Effector memory CD4-positive, alpha-beta T cell (primary cell): ENCODE data around the gene MYLK4.

Experiments
- DNase-seq, 3 donors: peaks; one replicate each; pipeline ENCODE4 v3.0.0-alpha.2; 2020
- H3K27ac ChIP-seq: 2 replicates; pipeline ENCODE4 v1.7.0; 2013; ENCODE audit warnings: mild to moderate bottlenecking, low read length, moderate library complexity; ENCODE audit not compliant: insufficient read depth, poor library complexity, severe bottlenecking
- H3K27me3 ChIP-seq: replicated peaks from 2 replicates; pipeline ENCODE4 v1.7.0; 2013; ENCODE audit warnings: mild to moderate bottlenecking, low read length; ENCODE audit not compliant: insufficient read depth, control insufficient read depth, poor library complexity, severe bottlenecking
- H3K36me3 ChIP-seq: 2 replicates; pipeline ENCODE4 v1.7.0; 2013; ENCODE audit warnings: mild to moderate bottlenecking, low read length, moderate library complexity; ENCODE audit not compliant: control insufficient read depth, insufficient read depth
- H3K4me1 ChIP-seq: 2 replicates; pipeline ENCODE4 v1.7.0; 2013; ENCODE audit warnings: low read length, mild to moderate bottlenecking; ENCODE audit not compliant: control insufficient read depth, insufficient read depth, poor library complexity, severe bottlenecking
- H3K4me3 ChIP-seq: 2 replicates; pipeline ENCODE4 v1.7.0; 2013; ENCODE audit warnings: low read length, low read depth, mild to moderate bottlenecking; ENCODE audit not compliant: insufficient read depth, poor library complexity, severe bottlenecking
- H3K9me3 ChIP-seq: 2 replicates; pipeline ENCODE4 v1.7.0; 2013; ENCODE audit warnings: mild to moderate bottlenecking, low read length, moderate library complexity; ENCODE audit not compliant: control insufficient read depth

Gene MYLK4

GRCh38 chr6:2653369-2654032, 97.2 kb downstream of the MYLK4 start:
- H3K4me3 ChIP-seq = no peak overlapping the region
- H3K4me1 ChIP-seq = no peaks in the 10 kb centered on the region
- no peaks in the 10 kb centered on the region for H3K9me3 ChIP-seq
- DNase-seq = no peak
- no peak overlapping the region for H3K27ac ChIP-seq
- H3K27me3 ChIP-seq = no peaks in the 10 kb centered on the region
- no peaks in the 10 kb centered on the region for H3K36me3 ChIP-seq

GRCh38 chr6:2652611-2653010, 98.1 kb downstream of the MYLK4 start:
- Histone ChIP-seq H3K9me3 (no peaks in the 10 kb centered on the region), H3K27me3 (no peaks in the 10 kb centered on the region), H3K4me1 (no peaks in the 10 kb centered on the region), H3K27ac (no peak overlapping the region), H3K36me3 (no peaks in the 10 kb centered on the region), H3K4me3 (no peak overlapping the region)
- DNase-seq = no peak

- no peaks in the 10 kb centered on the region for H3K36me3 ChIP-seq
- no peak overlapping the region for H3K4me3 ChIP-seq
- H3K4me1 ChIP-seq = no peaks in the 10 kb centered on the region
- H3K27ac ChIP-seq = no peak overlapping the region
- H3K9me3 ChIP-seq = no peaks in the 10 kb centered on the region
- no peaks in the 10 kb centered on the region for H3K27me3 ChIP-seq
- DNase-seq = no peak
These were observed 98.8 kb downstream of the MYLK4 start for GRCh38 chr6:2651961-2652360.

GRCh38 chr6:2651536-2651935, 99.2 kb downstream of the MYLK4 start:
- Histone ChIP-seq H3K9me3 (no peaks in the 10 kb centered on the region), H3K27me3 (no peaks in the 10 kb centered on the region), H3K4me3 (no peak overlapping the region), H3K4me1 (no peaks in the 10 kb centered on the region), H3K27ac (no peak overlapping the region), H3K36me3 (no peaks in the 10 kb centered on the region)
- DNase-seq = no peak

GRCh38 chr6:2646346-2646745, 104.4 kb downstream of the MYLK4 start:
- peaks cover 2% of the 10 kb centered on the region for H3K27me3 ChIP-seq
- no peak overlapping the region for H3K27ac ChIP-seq
- H3K4me3 ChIP-seq = no peak overlapping the region
- no peak for DNase-seq
- H3K36me3 ChIP-seq = no peaks in the 10 kb centered on the region
- H3K9me3 ChIP-seq = no peaks in the 10 kb centered on the region
- H3K4me1 ChIP-seq = no peaks in the 10 kb centered on the region

GRCh38 chr6:2643935-2644539, 106.7 kb downstream of the MYLK4 start:
- no peak overlapping the region for H3K27ac ChIP-seq

GRCh38 chr6:2643130-2643529, 107.6 kb downstream of the MYLK4 start:
- Histone ChIP-seq H3K4me3 (no peak overlapping the region), H3K9me3 (no peaks in the 10 kb centered on the region), H3K27ac (no peak overlapping the region), H3K27me3 (peaks cover 2% of the 10 kb centered on the region), H3K36me3 (no peaks in the 10 kb centered on the region), H3K4me1 (no peaks in the 10 kb centered on the region)
- no peak for DNase-seq

More at GRCh38 chr6:2643935-2644539, 106.7 kb downstream of the MYLK4 start:
- H3K36me3 ChIP-seq = no peaks in the 10 kb centered on the region
- DNase-seq = no peak
- H3K4me1 ChIP-seq = no peaks in the 10 kb centered on the region
- no peak overlapping the region for H3K4me3 ChIP-seq
- H3K27me3 ChIP-seq = peaks cover 2% of the 10 kb centered on the region
- no peaks in the 10 kb centered on the region for H3K9me3 ChIP-seq

- Histone ChIP-seq H3K9me3 (no peaks in the 10 kb centered on the region), H3K36me3 (no peaks in the 10 kb centered on the region), H3K4me3 (no peak overlapping the region), H3K27ac (no peak overlapping the region), H3K4me1 (no peaks in the 10 kb centered on the region), H3K27me3 (peaks cover 2% of the 10 kb centered on the region)
- DNase-seq = no peak
These were observed 109.5 kb downstream of the MYLK4 start for GRCh38 chr6:2641044-2641725.

- H3K27me3 ChIP-seq = peaks cover 2% of the 10 kb centered on the region
- H3K4me1 ChIP-seq = no peaks in the 10 kb centered on the region
- H3K27ac ChIP-seq = no peak overlapping the region
- H3K4me3 ChIP-seq = no peak overlapping the region
- H3K9me3 ChIP-seq = no peaks in the 10 kb centered on the region
- no peaks in the 10 kb centered on the region for H3K36me3 ChIP-seq
- no peak for DNase-seq
These were observed 110.2 kb downstream of the MYLK4 start for GRCh38 chr6:2640551-2640950.

GRCh38 chr6:2639896-2640295, 110.8 kb downstream of the MYLK4 start:
- no peak overlapping the region for H3K27ac ChIP-seq
- H3K36me3 ChIP-seq = no peaks in the 10 kb centered on the region
- peaks cover 2% of the 10 kb centered on the region for H3K27me3 ChIP-seq
- no peak overlapping the region for H3K4me3 ChIP-seq
- H3K9me3 ChIP-seq = no peaks in the 10 kb centered on the region
- H3K4me1 ChIP-seq = no peaks in the 10 kb centered on the region
- DNase-seq = no peak
